SH-SY5Y (cell line): ENCODE measurements around the gene NEK7.

Experiments
- GATA2 ChIP-seq: IDR thresholded peaks from 2 replicates; pipeline ENCODE4 v1.6.1; 2011; ENCODE audit warnings: mild to moderate bottlenecking, low read depth, low read length
- GATA3 ChIP-seq: IDR thresholded peaks from 2 replicates; pipeline ENCODE4 v1.6.1; 2011; ENCODE audit warnings: low read depth, mild to moderate bottlenecking, low read length, moderate library complexity

- TF ChIP-seq GATA3 (no peak), GATA2 (no peak)
Measured at GRCh38 chr1:198191117-198191516, 34.3 kb downstream of the NEK7 start.
